ENCODE results near the gene CRYBG1.

GRCh38 chr6:106495014-106495413 is 134.5 kb downstream of the CRYBG1 start:
- TF ChIP-seq POLR2AphosphoS5 (IDR thresholded peaks at IDR 0.05; ENCODE audit: low read depth, low read length) (no peak), FOSL1 (IDR thresholded peaks at IDR 0.05; ENCODE audit: low read depth) (no peak), JUND (IDR thresholded peaks at IDR 0.05) (no peak), ZBTB33 (IDR thresholded peaks at IDR 0.05; ENCODE audit: extremely low read depth, insufficient replicate concordance, low read length) (no peak), EZH2 (IDR thresholded peaks at IDR 0.05) (no peak), REST (IDR thresholded peaks at IDR 0.05; ENCODE audit: low read depth) (no peak), SP1 (IDR thresholded peaks at IDR 0.05; ENCODE audit: low read depth) (no peak), POLR2A (IDR thresholded peaks at IDR 0.05; ENCODE audit: borderline replicate concordance, extremely low read depth, insufficient read depth, insufficient read length) (no peak), RAD21 (IDR thresholded peaks at IDR 0.05; ENCODE audit: low read depth) (no peak), ELF1 (IDR thresholded peaks at IDR 0.05; ENCODE audit: borderline replicate concordance, low read depth) (no peak), EZH2phosphoT487 (IDR thresholded peaks at IDR 0.05; ENCODE audit: borderline replicate concordance) (no peak), EGR1 (IDR thresholded peaks at IDR 0.05; ENCODE audit: low read depth) (no peak)
- TF ChIP-seq, protein P1, sequence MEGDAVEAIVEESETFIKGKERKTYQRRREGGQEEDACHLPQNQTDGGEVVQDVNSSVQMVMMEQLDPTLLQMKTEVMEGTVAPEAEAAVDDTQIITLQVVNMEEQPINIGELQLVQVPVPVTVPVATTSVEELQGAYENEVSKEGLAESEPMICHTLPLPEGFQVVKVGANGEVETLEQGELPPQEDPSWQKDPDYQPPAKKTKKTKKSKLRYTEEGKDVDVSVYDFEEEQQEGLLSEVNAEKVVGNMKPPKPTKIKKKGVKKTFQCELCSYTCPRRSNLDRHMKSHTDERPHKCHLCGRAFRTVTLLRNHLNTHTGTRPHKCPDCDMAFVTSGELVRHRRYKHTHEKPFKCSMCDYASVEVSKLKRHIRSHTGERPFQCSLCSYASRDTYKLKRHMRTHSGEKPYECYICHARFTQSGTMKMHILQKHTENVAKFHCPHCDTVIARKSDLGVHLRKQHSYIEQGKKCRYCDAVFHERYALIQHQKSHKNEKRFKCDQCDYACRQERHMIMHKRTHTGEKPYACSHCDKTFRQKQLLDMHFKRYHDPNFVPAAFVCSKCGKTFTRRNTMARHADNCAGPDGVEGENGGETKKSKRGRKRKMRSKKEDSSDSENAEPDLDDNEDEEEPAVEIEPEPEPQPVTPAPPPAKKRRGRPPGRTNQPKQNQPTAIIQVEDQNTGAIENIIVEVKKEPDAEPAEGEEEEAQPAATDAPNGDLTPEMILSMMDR (IDR thresholded peaks at IDR 0.05 in 2 of 3, conservative IDR thresholded peaks at IDR 0.05 in 1 of 3; ENCODE audit: borderline replicate concordance in 1 of 3, insufficient read depth in 1 of 3, low read depth in 2 of 3, low read length in 2 of 3), result no peak

Data from HCT116 (cell line).